ENCODE data around the gene TALDO1. TPM values are rescaled to one million over a fixed set of nuclear protein-coding genes. Genes with fewer than 3 reads are reported as not detected.

Gene TALDO1
- total RNA-seq, 1 donor from 2014 or later, result 155 TPM

DNA sequence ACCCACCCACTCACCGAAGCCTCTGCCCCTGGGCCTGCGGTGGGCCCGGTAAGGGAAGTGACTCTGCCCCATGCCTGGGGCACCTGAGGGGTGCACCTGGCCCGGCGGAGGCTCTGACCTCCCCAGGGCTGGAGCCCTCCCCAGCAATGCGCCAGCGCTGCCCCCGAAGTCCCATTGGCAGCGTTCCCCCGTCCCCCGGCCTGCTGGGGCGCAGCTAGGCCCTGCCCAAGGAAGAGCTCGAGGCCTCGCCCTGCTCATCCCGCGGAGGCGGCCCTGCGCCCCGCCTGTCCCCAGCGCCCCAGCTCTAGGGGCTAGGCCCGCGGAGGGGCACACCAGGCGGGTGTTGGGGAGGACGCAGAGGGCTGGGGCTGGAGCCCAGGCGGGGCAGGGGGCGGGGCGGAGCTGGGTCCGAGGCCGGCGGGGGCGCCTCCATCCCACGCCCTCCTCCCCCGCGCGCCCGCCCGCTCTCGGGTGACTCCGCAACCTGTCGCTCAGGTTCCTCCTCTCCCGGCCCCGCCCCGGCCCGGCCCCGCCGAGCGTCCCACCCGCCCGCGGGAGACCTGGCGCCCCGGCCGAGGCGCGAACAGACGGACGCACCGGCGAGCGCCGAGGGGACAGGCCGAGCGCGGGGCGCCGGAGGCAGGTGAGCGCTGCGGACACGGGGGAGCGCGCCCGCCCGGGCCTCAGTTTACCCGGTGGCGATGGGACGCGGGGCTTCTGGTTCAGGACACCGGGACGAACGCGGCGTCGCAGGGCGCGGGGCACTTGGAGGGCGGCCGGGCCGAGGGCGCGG lies 41.4 kb upstream of the TALDO1 start, which contains the start of gene EPS8L2:
Gene EPS8L2, plus strand, starts transcription at position 586 of the 793 bp plus-strand sequence. CDS start 3,177 bp downstream, outside the sequence.
- Histone ChIP-seq H3K36me3 (ENCODE audit: insufficient read depth, low read length) (no peaks in the 10 kb centered on the region), H3K4me3 (ENCODE audit: insufficient read depth, low read depth, low read length) (peak within 1 kb of the TSS; percentile 63), H3K9me3 (ENCODE audit: insufficient read depth, low read depth, low read length) (no peaks in the 10 kb centered on the region), H3K4me1 (ENCODE audit: insufficient read depth, low read length) (peaks cover 24% of the 10 kb centered on the region), H3K27me3 (ENCODE audit: insufficient read depth, low read length) (no peaks in the 10 kb centered on the region), H3K4me2 (ENCODE audit: low read length) (peak within 1 kb of the TSS; percentile 86), H3K79me2 (ENCODE audit: insufficient read depth, low read length) (peaks cover 21% of the 10 kb centered on the region), H2AFZ (ENCODE audit: low read depth, low read length) (peak within 1 kb of the TSS; percentile 38), H3K9ac (ENCODE audit: low read length) (peak within 1 kb of the TSS; percentile 73), H3K27ac (ENCODE audit: low read depth, low read length) (no peak within 1 kb of the TSS), H4K20me1 (ENCODE audit: insufficient read depth, low read length) (peaks cover 14% of the 10 kb centered on the region)
- no peak for FAIRE-seq
- H3K27ac Mint-ChIP-seq (ENCODE audit: unreplicated experiment), result peak within 1 kb of the TSS; percentile 66
- no peaks in the 10 kb centered on the region for H3K27me3 Mint-ChIP-seq (ENCODE audit: low read depth, unreplicated experiment)
- TF ChIP-seq, protein P1, sequence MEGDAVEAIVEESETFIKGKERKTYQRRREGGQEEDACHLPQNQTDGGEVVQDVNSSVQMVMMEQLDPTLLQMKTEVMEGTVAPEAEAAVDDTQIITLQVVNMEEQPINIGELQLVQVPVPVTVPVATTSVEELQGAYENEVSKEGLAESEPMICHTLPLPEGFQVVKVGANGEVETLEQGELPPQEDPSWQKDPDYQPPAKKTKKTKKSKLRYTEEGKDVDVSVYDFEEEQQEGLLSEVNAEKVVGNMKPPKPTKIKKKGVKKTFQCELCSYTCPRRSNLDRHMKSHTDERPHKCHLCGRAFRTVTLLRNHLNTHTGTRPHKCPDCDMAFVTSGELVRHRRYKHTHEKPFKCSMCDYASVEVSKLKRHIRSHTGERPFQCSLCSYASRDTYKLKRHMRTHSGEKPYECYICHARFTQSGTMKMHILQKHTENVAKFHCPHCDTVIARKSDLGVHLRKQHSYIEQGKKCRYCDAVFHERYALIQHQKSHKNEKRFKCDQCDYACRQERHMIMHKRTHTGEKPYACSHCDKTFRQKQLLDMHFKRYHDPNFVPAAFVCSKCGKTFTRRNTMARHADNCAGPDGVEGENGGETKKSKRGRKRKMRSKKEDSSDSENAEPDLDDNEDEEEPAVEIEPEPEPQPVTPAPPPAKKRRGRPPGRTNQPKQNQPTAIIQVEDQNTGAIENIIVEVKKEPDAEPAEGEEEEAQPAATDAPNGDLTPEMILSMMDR (IDR thresholded peaks at IDR 0.05; ENCODE audit: insufficient read depth, low read depth, low read length), result no peak
- no peak for TF ChIP-seq EZH2 (IDR thresholded peaks at IDR 0.05; ENCODE audit: insufficient read depth, low read length)
- peak within 1 kb of the TSS; percentile 79 for H3K4me3 Mint-ChIP-seq (ENCODE audit: unreplicated experiment)
- H3K9me3 Mint-ChIP-seq (ENCODE audit: unreplicated experiment), result no peaks in the 10 kb centered on the region
- H3K4me1 Mint-ChIP-seq (ENCODE audit: low read depth, unreplicated experiment), result peaks cover 3% of the 10 kb centered on the region
- no peak for DNase-seq (ENCODE audit: low read depth)
- peaks cover 3% of the 10 kb centered on the region for H3K36me3 Mint-ChIP-seq (ENCODE audit: low read depth, unreplicated experiment)

DNA sequence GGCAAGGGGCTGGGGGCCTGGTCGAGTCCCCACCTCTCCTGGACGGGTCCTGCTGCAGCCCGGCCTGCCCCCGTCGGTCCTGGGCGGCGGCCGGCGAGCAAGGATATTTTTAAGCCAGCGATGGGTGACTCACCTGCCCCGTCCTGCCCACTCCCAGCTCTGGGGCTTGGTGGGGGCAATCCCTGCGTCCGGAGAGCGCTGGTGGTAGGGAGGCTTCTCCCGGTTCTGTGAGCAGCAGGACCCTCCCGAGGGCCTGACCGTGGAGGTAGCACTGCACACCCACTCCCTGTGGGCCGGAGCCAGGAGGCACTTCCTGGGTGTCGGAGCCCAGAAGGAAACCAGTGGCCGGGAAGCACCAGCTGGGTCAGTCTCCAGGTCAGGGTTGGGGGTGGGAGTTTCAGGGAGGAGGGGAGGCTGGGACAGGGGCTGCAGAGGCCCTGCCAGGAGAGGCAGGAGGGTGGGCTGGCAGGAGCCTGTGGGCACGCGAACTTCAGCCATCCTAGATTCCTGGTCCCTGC lies 40.8 kb upstream of the TALDO1 start:
- peak overlapping the region; percentile 73 for H3K9ac ChIP-seq (ENCODE audit: low read length)
- peaks cover 21% of the 10 kb centered on the region for H3K79me2 ChIP-seq (ENCODE audit: insufficient read depth, low read length)
- H3K4me2 ChIP-seq (ENCODE audit: low read length), result peak overlapping the region; percentile 86
- no peaks in the 10 kb centered on the region for H3K9me3 ChIP-seq (ENCODE audit: insufficient read depth, low read depth, low read length)
- peaks cover 24% of the 10 kb centered on the region for H3K4me1 ChIP-seq (ENCODE audit: insufficient read depth, low read length)
- no peak for FAIRE-seq
- no peaks in the 10 kb centered on the region for H3K27me3 ChIP-seq (ENCODE audit: insufficient read depth, low read length)
- H3K27me3 Mint-ChIP-seq (ENCODE audit: low read depth, unreplicated experiment), result no peaks in the 10 kb centered on the region
- no peaks in the 10 kb centered on the region for H3K36me3 ChIP-seq (ENCODE audit: insufficient read depth, low read length)
- peaks cover 1% of the 10 kb centered on the region for H3K9me3 Mint-ChIP-seq (ENCODE audit: unreplicated experiment)
- peaks cover 3% of the 10 kb centered on the region for H3K4me1 Mint-ChIP-seq (ENCODE audit: low read depth, unreplicated experiment)
- H3K4me3 ChIP-seq (ENCODE audit: insufficient read depth, low read depth, low read length), result peak overlapping the region; percentile 63
- peak; percentile 22 for DNase-seq (ENCODE audit: low read depth)
- H2AFZ ChIP-seq (ENCODE audit: low read depth, low read length), result peak overlapping the region; percentile 38
- TF ChIP-seq, protein P1 (IDR thresholded peaks at IDR 0.05; ENCODE audit: insufficient read depth, low read depth, low read length), result no peak
- no peak for TF ChIP-seq EZH2 (IDR thresholded peaks at IDR 0.05; ENCODE audit: insufficient read depth, low read length)
- H3K36me3 Mint-ChIP-seq (ENCODE audit: low read depth, unreplicated experiment), result no peaks in the 10 kb centered on the region
- H3K27ac ChIP-seq (ENCODE audit: low read depth, low read length), result no peak overlapping the region
- peaks cover 14% of the 10 kb centered on the region for H4K20me1 ChIP-seq (ENCODE audit: insufficient read depth, low read length)
- no peak overlapping the region for H3K27ac Mint-ChIP-seq (ENCODE audit: unreplicated experiment)
- H3K4me3 Mint-ChIP-seq (ENCODE audit: unreplicated experiment), result peak overlapping the region; percentile 79

All from astrocyte (in vitro differentiated cells and primary cell).